Stimulated activated naive CD8-positive, alpha-beta T cell treated with anti-CD3 and anti-CD28 coated beads, Interleukin-15, amount 100 ng/mL, for 72 hours (primary cell): Measurements from ENCODE around the gene ATXN7.

Experiments
- ATAC-seq: fragments of 150-1000 bp; cut with Tn5 transposase; 2 replicates; pipeline ENCODE4 v1.10.0; 2021; ENCODE audit warnings: mild to moderate bottlenecking, moderate library complexity
- DNase-seq, 2 donors: peaks; one replicate each; pipeline ENCODE4 v3.0.0; 2021 to 2022
- H3K27ac Mint-ChIP-seq, 2 donors: one replicate each; pipeline ENCODE4 v1.8.0; 2022; ENCODE audit warnings: mild to moderate bottlenecking in 2 of 2, mixed read lengths in 2 of 2, moderate library complexity in 2 of 2
- H3K27me3 Mint-ChIP-seq: one replicate; pipeline ENCODE4 v1.8.0; 2022; ENCODE audit warnings: mixed read lengths
- H3K4me1 Mint-ChIP-seq: one replicate; pipeline ENCODE4 v1.8.0; 2022; ENCODE audit warnings: mild to moderate bottlenecking, mixed read lengths
- H3K4me3 Mint-ChIP-seq, 2 donors: one replicate each; pipeline ENCODE4 v1.8.0; 2022; ENCODE audit warnings: mild to moderate bottlenecking in 2 of 2, mixed read lengths in 2 of 2, moderate library complexity in 1 of 2
- H3K9me3 Mint-ChIP-seq, 2 donors: one replicate each; pipeline ENCODE4 v1.8.0; 2022; ENCODE audit warnings: mixed read lengths in 2 of 2

The ATXN7 gene

GRCh38 chr3:63877737-63878393 lies 14.2 kb downstream of the ATXN7 start:
- Mint-ChIP-seq H3K4me3 (no peak overlapping the region), H3K27me3 (no peaks in the 10 kb centered on the region), H3K9me3 (no peaks in the 10 kb centered on the region), H3K27ac (no peak overlapping the region), H3K4me1 (peaks cover 59% of the 10 kb centered on the region)
- DNase-seq: no peak
- ATAC-seq: no peak

GRCh38 chr3:63878394-63879060 lies 14.9 kb downstream of the ATXN7 start:
- no peak for ATAC-seq
- H3K27ac Mint-ChIP-seq: peak overlapping the region in 1 of 2 donors; percentile 4
- no peak overlapping the region for H3K4me3 Mint-ChIP-seq
- DNase-seq: no peak
- peaks cover 59% of the 10 kb centered on the region for H3K4me1 Mint-ChIP-seq
- H3K27me3 Mint-ChIP-seq: no peaks in the 10 kb centered on the region
- no peaks in the 10 kb centered on the region for H3K9me3 Mint-ChIP-seq

GRCh38 chr3:63880653-63881052 lies 17.0 kb downstream of the ATXN7 start:
- Mint-ChIP-seq H3K27me3 (no peaks in the 10 kb centered on the region), H3K4me1 (peaks cover 51% of the 10 kb centered on the region), H3K27ac (no peak overlapping the region), H3K9me3 (no peaks in the 10 kb centered on the region), H3K4me3 (no peak overlapping the region)
- no peak for DNase-seq
- no peak for ATAC-seq

GRCh38 chr3:63886858-63887257 lies 23.2 kb downstream of the ATXN7 start:
- no peak for ATAC-seq
- peaks cover 15% of the 10 kb centered on the region for H3K4me1 Mint-ChIP-seq
- H3K9me3 Mint-ChIP-seq: no peaks in the 10 kb centered on the region
- H3K27me3 Mint-ChIP-seq: no peaks in the 10 kb centered on the region
- no peak overlapping the region for H3K4me3 Mint-ChIP-seq
- no peak for DNase-seq
- H3K27ac Mint-ChIP-seq: no peak overlapping the region

GRCh38 chr3:63891518-63891917 lies 27.9 kb downstream of the ATXN7 start:
- no peak for DNase-seq
- Mint-ChIP-seq H3K4me3 (no peak overlapping the region), H3K4me1 (peaks cover 32% of the 10 kb centered on the region), H3K27ac (no peak overlapping the region), H3K9me3 (no peaks in the 10 kb centered on the region), H3K27me3 (no peaks in the 10 kb centered on the region)
- no peak for ATAC-seq

GRCh38 chr3:63892773-63893352 lies 29.2 kb downstream of the ATXN7 start:
- Mint-ChIP-seq H3K27ac (no peak overlapping the region), H3K9me3 (no peaks in the 10 kb centered on the region), H3K4me1 (peaks cover 40% of the 10 kb centered on the region), H3K27me3 (no peaks in the 10 kb centered on the region), H3K4me3 (no peak overlapping the region)
- ATAC-seq (no peak), DNase-seq (no peak)

- Mint-ChIP-seq H3K27me3 (no peaks in the 10 kb centered on the region), H3K9me3 (peaks cover 0 to 5% of the 10 kb centered on the region in 2 donors), H3K4me1 (peaks cover 53% of the 10 kb centered on the region), H3K27ac (peak overlapping the region; percentile 59 to 70), H3K4me3 (peak overlapping the region; percentile 10 to 27)
- ATAC-seq (no peak), DNase-seq (no peak)
Observed at GRCh38 chr3:63895422-63896189, 31.9 kb downstream of the ATXN7 start.

GRCh38 chr3:63896332-63897030 lies 32.8 kb downstream of the ATXN7 start:
- H3K4me3 Mint-ChIP-seq: no peak overlapping the region
- H3K9me3 Mint-ChIP-seq: peaks cover 0 to 5% of the 10 kb centered on the region in 2 donors
- DNase-seq (no peak), ATAC-seq (no peak)
- no peak overlapping the region for H3K27ac Mint-ChIP-seq
- no peaks in the 10 kb centered on the region for H3K27me3 Mint-ChIP-seq
- peaks cover 54% of the 10 kb centered on the region for H3K4me1 Mint-ChIP-seq

GRCh38 chr3:63900010-63900409 lies 36.3 kb downstream of the ATXN7 start:
- DNase-seq (no peak), ATAC-seq (no peak)
- H3K27me3 Mint-ChIP-seq: no peaks in the 10 kb centered on the region
- peak overlapping the region in 1 of 2 donors; percentile 15 for H3K4me3 Mint-ChIP-seq
- H3K27ac Mint-ChIP-seq: no peak overlapping the region
- peaks cover 33% of the 10 kb centered on the region for H3K4me1 Mint-ChIP-seq
- H3K9me3 Mint-ChIP-seq: peaks cover 0 to 5% of the 10 kb centered on the region in 2 donors

GRCh38 chr3:63900459-63900858 lies 36.8 kb downstream of the ATXN7 start:
- Mint-ChIP-seq H3K9me3 (peaks cover 0 to 5% of the 10 kb centered on the region in 2 donors), H3K4me1 (peaks cover 28% of the 10 kb centered on the region), H3K27me3 (no peaks in the 10 kb centered on the region), H3K27ac (peak overlapping the region; percentile 8 to 20), H3K4me3 (no peak overlapping the region)
- no peak for ATAC-seq
- no peak for DNase-seq

GRCh38 chr3:63905731-63906620 lies 42.3 kb downstream of the ATXN7 start:
- H3K9me3 Mint-ChIP-seq: no peaks in the 10 kb centered on the region
- ATAC-seq (no peak), DNase-seq (no peak)
- no peak overlapping the region for H3K4me3 Mint-ChIP-seq
- H3K27ac Mint-ChIP-seq: peak overlapping the region in 1 of 2 donors; percentile 33
- peaks cover 8% of the 10 kb centered on the region for H3K4me1 Mint-ChIP-seq
- no peaks in the 10 kb centered on the region for H3K27me3 Mint-ChIP-seq

GRCh38 chr3:63908081-63908736 lies 44.5 kb downstream of the ATXN7 start:
- Mint-ChIP-seq H3K4me3 (no peak overlapping the region), H3K27me3 (no peaks in the 10 kb centered on the region), H3K9me3 (no peaks in the 10 kb centered on the region), H3K4me1 (peaks cover 12% of the 10 kb centered on the region), H3K27ac (no peak overlapping the region)
- no peak for ATAC-seq
- DNase-seq: no peak

- H3K27me3 Mint-ChIP-seq: no peaks in the 10 kb centered on the region
- no peak for ATAC-seq
- H3K9me3 Mint-ChIP-seq: no peaks in the 10 kb centered on the region
- H3K4me1 Mint-ChIP-seq: peaks cover 12% of the 10 kb centered on the region
- H3K4me3 Mint-ChIP-seq: no peak overlapping the region
- H3K27ac Mint-ChIP-seq: no peak overlapping the region
- DNase-seq: no peak
Observed at GRCh38 chr3:63908776-63909175, 45.1 kb downstream of the ATXN7 start.

GRCh38 chr3:63909431-63909830 lies 45.8 kb downstream of the ATXN7 start:
- no peak for ATAC-seq
- no peak for DNase-seq
- H3K4me1 Mint-ChIP-seq: peaks cover 19% of the 10 kb centered on the region
- no peak overlapping the region for H3K4me3 Mint-ChIP-seq
- no peaks in the 10 kb centered on the region for H3K27me3 Mint-ChIP-seq
- H3K9me3 Mint-ChIP-seq: no peaks in the 10 kb centered on the region
- H3K27ac Mint-ChIP-seq: no peak overlapping the region
